Breast epithelium (tissue), 3 donors: ENCODE results near the gene ANKRD44.

Experiments used
- CTCF ChIP-seq, 3 donors: fragments of 450-650 bp; IDR thresholded peaks; one replicate each; pipeline ENCODE4 v1.5.1; 2016 to 2017; ENCODE audit warnings: antibody characterized with exemption in 3 of 3, mild to moderate bottlenecking in 3 of 3, moderate library complexity in 3 of 3
- POLR2A ChIP-seq: fragments of 450-650 bp; IDR thresholded peaks from one replicate; pipeline ENCODE4 v1.6.1; 2016; ENCODE audit warnings: antibody characterized with exemption, mild to moderate bottlenecking, moderate library complexity
- POLR2AphosphoS5 ChIP-seq, 3 donors: sonication (generic); formaldehyde crosslinking; IDR thresholded peaks; one replicate each; pipeline ENCODE4 v1.6.1; 2017; ENCODE audit warnings: antibody characterized with exemption in 3 of 3

- no peak for TF ChIP-seq CTCF (IDR thresholded peaks at IDR 0.05)
- peak in 1 of 3 donors; percentile 32 for TF ChIP-seq POLR2AphosphoS5 (IDR thresholded peaks at IDR 0.05)
- no peak for TF ChIP-seq POLR2A
These were observed 278.8 kb downstream of the ANKRD44 start for GRCh38 chr2:197031803-197032202.
